22Rv1 (cell line): Measurements from ENCODE around the gene CNTN5.

Experiments
- CTCF ChIP-seq: fragments of 450-650 bp; IDR thresholded peaks from 2 replicates; pipeline ENCODE4 v1.5.1; 2017; ENCODE audit warnings: mild to moderate bottlenecking
- ZFX ChIP-seq: fragments of 450-650 bp; IDR thresholded peaks from 2 replicates; pipeline ENCODE4 v1.6.1; 2017; ENCODE audit warnings: antibody characterized with exemption, borderline replicate concordance

DNA sequence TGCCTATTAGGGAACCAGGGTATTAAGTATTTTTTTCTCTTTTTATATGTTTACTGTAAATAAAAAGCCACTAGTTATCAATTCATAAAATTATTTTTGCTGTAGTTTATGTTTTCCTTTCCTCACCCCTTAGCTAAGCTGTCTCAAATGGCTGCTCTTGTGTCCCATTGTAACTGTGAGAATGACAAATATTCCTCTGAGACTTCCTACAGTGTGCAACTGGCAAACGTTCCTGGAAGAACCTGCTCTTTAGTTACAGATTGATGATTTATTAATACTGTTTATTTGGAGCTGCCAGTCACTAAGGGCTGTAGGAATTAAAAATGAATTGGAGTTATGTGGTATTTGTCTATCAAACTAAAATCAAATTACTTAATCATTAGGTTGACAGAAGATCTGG is 990.9 kb downstream of the CNTN5 start:
- TF ChIP-seq CTCF (no peak), ZFX (no peak)
